PC-9 (cell line): ENCODE data around the gene TMEM45B. TPM values are rescaled to one million over a fixed set of nuclear protein-coding genes. Genes with fewer than 3 reads are reported as not detected.

ENCODE experiments used
- BruUV-seq: library from RNA; stranded (reverse); fragments of 400-500 nt; replicated peaks from 2 replicates; lab custom pipeline; 2021; lab: Mats Ljungman, UMichigan
- CTCF ChIA-PET: fragments of 300-600 bp; sonication (Branson Sonifier 250); formaldehyde crosslinking; loops from one replicate; lab custom pipeline; 2022; ENCODE audit warnings: antibody characterized with exemption; lab: Charles Lee
- POLR2A ChIA-PET: fragments of 300-600 bp; sonication (Branson Sonifier 250); formaldehyde crosslinking; loops from one replicate; lab custom pipeline; 2022; ENCODE audit warnings: antibody characterized with exemption; ENCODE audit not compliant: unreplicated experiment; lab: Charles Lee
- DNase-seq, 2 experiments: peaks; one replicate each; pipeline versions ENCODE4 v3.0.0 to v3.0.0-alpha.2; 2015 to 2022; ENCODE audit warnings: mixed read lengths in 1 of 2
- H2AFZ ChIP-seq: fragments of 200-600 bp; sonication (generic); 2 replicates; pipeline ENCODE4 v1.8.1; 2017; ENCODE audit warnings: antibody characterized with exemption
- H3F3A ChIP-seq: fragments of 200-600 bp; sonication (generic); 2 replicates; pipeline ENCODE4 v1.8.1; 2017; ENCODE audit warnings: antibody characterized with exemption, mild to moderate bottlenecking, low read depth; ENCODE audit not compliant: insufficient read depth
- H3K27ac ChIP-seq: fragments of 200-600 bp; sonication (generic); 2 replicates; pipeline ENCODE4 v1.6.1; 2016; ENCODE audit warnings: mixed run types
- H3K27me3 ChIP-seq: fragments of 200-600 bp; sonication (generic); 2 replicates; pipeline ENCODE4 v1.6.1; 2016; ENCODE audit warnings: low read depth, mixed run types; ENCODE audit not compliant: insufficient read depth
- H3K36me3 ChIP-seq: fragments of 200-600 bp; sonication (generic); 2 replicates; pipeline ENCODE4 v1.6.1; 2016; ENCODE audit warnings: low read depth, mixed run types
- H3K4me1 ChIP-seq: fragments of 200-600 bp; sonication (generic); replicated peaks from 2 replicates; pipeline ENCODE4 v1.6.1; 2016; ENCODE audit warnings: mixed run types; ENCODE audit not compliant: insufficient read depth
- H3K4me2 ChIP-seq: fragments of 200-600 bp; sonication (generic); 2 replicates; pipeline ENCODE4 v1.6.1; 2017; ENCODE audit warnings: mixed run types
- H3K4me3 ChIP-seq: fragments of 200-600 bp; sonication (generic); 2 replicates; pipeline ENCODE4 v1.6.1; 2016; ENCODE audit warnings: mixed run types
- H3K79me2 ChIP-seq: fragments of 200-600 bp; sonication (generic); 2 replicates; pipeline ENCODE4 v1.6.1; 2017; ENCODE audit warnings: low read depth, mixed run types
- H3K9me2 ChIP-seq: fragments of 200-600 bp; sonication (generic); 2 replicates; pipeline ENCODE4 v1.8.1; 2017; ENCODE audit warnings: mild to moderate bottlenecking; ENCODE audit not compliant: insufficient read depth
- H3K9me3 ChIP-seq: fragments of 200-600 bp; sonication (generic); 2 replicates; pipeline ENCODE4 v1.8.1; 2016; ENCODE audit warnings: low read depth; ENCODE audit not compliant: insufficient read depth
- H4K20me1 ChIP-seq: fragments of 200-600 bp; sonication (generic); 2 replicates; pipeline ENCODE4 v1.8.1; 2017; ENCODE audit not compliant: insufficient read depth
- CTCF ChIP-seq: fragments of 200-600 bp; sonication (generic); conservative IDR thresholded peaks from 2 replicates; pipeline ENCODE4 v1.6.1; 2017; ENCODE audit warnings: mixed run types, antibody characterized with exemption, mild to moderate bottlenecking, moderate library complexity
- EZH2 ChIP-seq: fragments of 200-600 bp; sonication (generic); IDR thresholded peaks from 2 replicates; pipeline ENCODE4 v1.8.0; 2017; ENCODE audit warnings: antibody characterized with exemption, low read depth
- intact Hi-C: fragments of 100-400 bp; cut with micrococcal nuclease; formaldehyde crosslinking; loops from one replicate; pipeline ENCODE4 v1.10.0; 2022; ENCODE audit not compliant: unreplicated experiment
- total RNA-seq: library from RNA; stranded (reverse); gene quantifications from 2 replicates; pipeline ENCODE4 v1.2.3, GENCODE V29; 2021

The TMEM45B gene
- total RNA-seq, 1 experiment from 2014 or later, result 13.3 TPM

- Histone ChIP-seq H3K4me3 (no peak overlapping the region), H2AFZ (no peak overlapping the region), H3K27ac (no peak overlapping the region), H3K36me3 (peaks cover 68% of the 10 kb centered on the region), H3K4me1 (no peaks in the 10 kb centered on the region), H3F3A (no peaks in the 10 kb centered on the region; the same call in 1 of the 2 replicates), H3K79me2 (no peaks in the 10 kb centered on the region; the same call in 1 of the 2 replicates), H4K20me1 (no peaks in the 10 kb centered on the region), H3K9me3 (no peaks in the 10 kb centered on the region), H3K27me3 (no peaks in the 10 kb centered on the region), H3K9me2 (no peaks in the 10 kb centered on the region), H3K4me2 (no peak overlapping the region)
- intact Hi-C loops, result no loop called here
- BruUV-seq, result no TSS peak
- ChIA-PET POLR2A (no interaction called here), CTCF (no interaction called here)
- no peak for TF ChIP-seq EZH2
- no peak for TF ChIP-seq CTCF
- DNase-seq, result no peak
These were observed 68.9 kb downstream of the TMEM45B start for GRCh38 chr11:129884581-129884980.

- H2AFZ ChIP-seq, result no peak overlapping the region
- H3K36me3 ChIP-seq, result peaks cover 73% of the 10 kb centered on the region
- ChIA-PET CTCF (no interaction called here), POLR2A (interaction anchor here (0.7 kb wide), 1 partner anchor 14 kb away, joined by 3 read pairs; no protein-coding TSS in a partner anchor)
- H3K4me3 ChIP-seq, result no peak overlapping the region
- H3K4me1 ChIP-seq, result no peaks in the 10 kb centered on the region
- intact Hi-C loops, result no loop called here
- no peak overlapping the region for H3K4me2 ChIP-seq
- no peaks in the 10 kb centered on the region; the same call in 1 of the 2 replicates for H3F3A ChIP-seq
- BruUV-seq, result no TSS peak
- no peak overlapping the region for H3K27ac ChIP-seq
- H3K9me3 ChIP-seq, result no peaks in the 10 kb centered on the region
- no peaks in the 10 kb centered on the region; the same call in 1 of the 2 replicates for H3K79me2 ChIP-seq
- no peak for DNase-seq
- H3K27me3 ChIP-seq, result no peaks in the 10 kb centered on the region
- no peaks in the 10 kb centered on the region for H3K9me2 ChIP-seq
- H4K20me1 ChIP-seq, result no peaks in the 10 kb centered on the region
- TF ChIP-seq EZH2, result no peak
- TF ChIP-seq CTCF, result no peak
These were observed 69.7 kb downstream of the TMEM45B start for GRCh38 chr11:129885381-129885780.

- no peaks in the 10 kb centered on the region; the same call in 1 of the 2 replicates for H3K4me1 ChIP-seq
- peaks cover 22% of the 10 kb centered on the region for H3K79me2 ChIP-seq
- POLR2A ChIA-PET, result no interaction called here
These were observed 72.8 kb downstream of the TMEM45B start for GRCh38 chr11:129888451-129888850.

More at GRCh38 chr11:129888451-129888850, 72.8 kb downstream of the TMEM45B start:
- Histone ChIP-seq H3K9me3 (no peaks in the 10 kb centered on the region), H2AFZ (no peak overlapping the region), H3K27me3 (no peaks in the 10 kb centered on the region), H3K36me3 (peaks cover 59% of the 10 kb centered on the region), H3K4me3 (no peak overlapping the region), H3K4me2 (no peak overlapping the region), H3F3A (no peaks in the 10 kb centered on the region; the same call in 1 of the 2 replicates), H4K20me1 (no peaks in the 10 kb centered on the region), H3K9me2 (no peaks in the 10 kb centered on the region), H3K27ac (no peak overlapping the region)
- intact Hi-C loops, result no loop called here
- no peak for DNase-seq
- no TSS peak for BruUV-seq
- TF ChIP-seq CTCF (no peak), EZH2 (no peak)
- CTCF ChIA-PET, result no interaction called here
